HUES64 (cell line): ENCODE measurements around the gene EIF2B5.

Source experiments
- H3K27ac ChIP-seq: 2 replicates; pipeline ENCODE4 v1.7.0; 2013; ENCODE audit warnings: low read depth, low read length, inconsistent platforms
- H3K27me3 ChIP-seq: 2 replicates; pipeline ENCODE4 v1.6.1; 2013; ENCODE audit warnings: mild to moderate bottlenecking, low read length; ENCODE audit not compliant: insufficient read depth
- H3K36me3 ChIP-seq: 2 replicates; pipeline ENCODE4 v1.6.1; 2013; ENCODE audit warnings: mild to moderate bottlenecking, low read length; ENCODE audit not compliant: insufficient read depth
- H3K4me1 ChIP-seq: 2 replicates; pipeline ENCODE4 v1.6.1; 2013; ENCODE audit warnings: mild to moderate bottlenecking, low read length, moderate library complexity; ENCODE audit not compliant: insufficient read depth
- H3K4me3 ChIP-seq: 2 replicates; pipeline ENCODE4 v1.5.1; 2013; ENCODE audit warnings: mild to moderate bottlenecking, low read length, moderate library complexity
- H3K9ac ChIP-seq: 2 replicates; pipeline ENCODE4 v1.6.1; 2013; ENCODE audit warnings: mild to moderate bottlenecking, low read depth, low read length
- H3K9me3 ChIP-seq: 2 replicates; pipeline ENCODE4 v1.6.1; 2013; ENCODE audit warnings: low read depth, low read length; ENCODE audit not compliant: insufficient read depth
- WGBS: fragments of 150-250, 120-280 bp; methylation state at CpG from one replicate; pipeline ENCODE4 v1.1.7; 2013; ENCODE audit warnings: missing lambda C conversion rate; 5-methylcytosine and 5-hydroxymethylcytosine counted together

EIF2B5 gene

GRCh38 chr3:184164648-184165330, 29.6 kb downstream of the EIF2B5 start:
- Histone ChIP-seq H3K27me3 (no peaks in the 10 kb centered on the region), H3K9me3 (no peaks in the 10 kb centered on the region), H3K9ac (no peak overlapping the region), H3K4me1 (no peaks in the 10 kb centered on the region), H3K4me3 (no peak overlapping the region), H3K36me3 (peaks cover 72% of the 10 kb centered on the region), H3K27ac (no peak overlapping the region)
- 94% methylated on average over 15 of the region's 16 CpGs for WGBS

GRCh38 chr3:184165543-184165942, 30.4 kb downstream of the EIF2B5 start:
- WGBS = 93% methylated on average over 3 of the region's 3 CpGs
- Histone ChIP-seq H3K27me3 (no peaks in the 10 kb centered on the region), H3K27ac (no peak overlapping the region), H3K4me3 (no peak overlapping the region), H3K9me3 (no peaks in the 10 kb centered on the region), H3K36me3 (peaks cover 73% of the 10 kb centered on the region), H3K4me1 (no peaks in the 10 kb centered on the region), H3K9ac (no peak overlapping the region)

GRCh38 chr3:184166671-184167070, 31.5 kb downstream of the EIF2B5 start:
- Histone ChIP-seq H3K27ac (no peak overlapping the region), H3K4me3 (no peak overlapping the region), H3K9ac (no peak overlapping the region), H3K4me1 (no peaks in the 10 kb centered on the region), H3K9me3 (no peaks in the 10 kb centered on the region), H3K27me3 (no peaks in the 10 kb centered on the region), H3K36me3 (peaks cover 83% of the 10 kb centered on the region)
- WGBS = 99% methylated on average over 6 of the region's 6 CpGs

DNA sequence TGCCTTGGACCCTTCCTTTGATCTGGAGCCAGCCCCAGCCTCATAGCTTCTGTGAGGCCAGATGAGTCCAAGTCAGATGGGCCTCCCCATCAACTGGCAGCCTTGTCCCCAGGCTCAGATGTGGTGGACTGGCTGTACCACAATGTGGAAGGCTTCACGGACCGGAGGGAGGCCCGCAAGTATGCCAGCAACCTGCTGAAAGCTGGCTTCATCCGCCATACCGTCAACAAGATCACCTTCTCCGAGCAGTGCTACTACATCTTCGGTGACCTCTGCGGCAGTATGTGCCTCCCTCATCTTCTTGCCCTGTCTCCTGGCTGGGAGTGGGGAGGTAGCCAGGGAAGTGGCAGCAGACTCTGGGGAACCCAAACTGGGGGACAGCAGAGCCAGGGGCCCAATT, 32.6 kb downstream of the EIF2B5 start:
- H3K36me3 ChIP-seq = peaks cover 87% of the 10 kb centered on the region
- no peak overlapping the region for H3K27ac ChIP-seq
- H3K4me1 ChIP-seq = no peaks in the 10 kb centered on the region
- H3K4me3 ChIP-seq = no peak overlapping the region
- no peaks in the 10 kb centered on the region for H3K27me3 ChIP-seq
- H3K9me3 ChIP-seq = no peaks in the 10 kb centered on the region
- H3K9ac ChIP-seq = no peak overlapping the region
- 97% methylated on average over 8 of the region's 8 CpGs for WGBS

- WGBS = 91% methylated on average over 7 of the region's 9 CpGs
- Histone ChIP-seq H3K4me3 (no peak overlapping the region), H3K27ac (no peak overlapping the region), H3K36me3 (peaks cover 83% of the 10 kb centered on the region), H3K27me3 (no peaks in the 10 kb centered on the region), H3K9ac (no peak overlapping the region), H3K4me1 (no peaks in the 10 kb centered on the region), H3K9me3 (no peaks in the 10 kb centered on the region)
Measured at GRCh38 chr3:184168363-184169120, 33.4 kb downstream of the EIF2B5 start.

DNA sequence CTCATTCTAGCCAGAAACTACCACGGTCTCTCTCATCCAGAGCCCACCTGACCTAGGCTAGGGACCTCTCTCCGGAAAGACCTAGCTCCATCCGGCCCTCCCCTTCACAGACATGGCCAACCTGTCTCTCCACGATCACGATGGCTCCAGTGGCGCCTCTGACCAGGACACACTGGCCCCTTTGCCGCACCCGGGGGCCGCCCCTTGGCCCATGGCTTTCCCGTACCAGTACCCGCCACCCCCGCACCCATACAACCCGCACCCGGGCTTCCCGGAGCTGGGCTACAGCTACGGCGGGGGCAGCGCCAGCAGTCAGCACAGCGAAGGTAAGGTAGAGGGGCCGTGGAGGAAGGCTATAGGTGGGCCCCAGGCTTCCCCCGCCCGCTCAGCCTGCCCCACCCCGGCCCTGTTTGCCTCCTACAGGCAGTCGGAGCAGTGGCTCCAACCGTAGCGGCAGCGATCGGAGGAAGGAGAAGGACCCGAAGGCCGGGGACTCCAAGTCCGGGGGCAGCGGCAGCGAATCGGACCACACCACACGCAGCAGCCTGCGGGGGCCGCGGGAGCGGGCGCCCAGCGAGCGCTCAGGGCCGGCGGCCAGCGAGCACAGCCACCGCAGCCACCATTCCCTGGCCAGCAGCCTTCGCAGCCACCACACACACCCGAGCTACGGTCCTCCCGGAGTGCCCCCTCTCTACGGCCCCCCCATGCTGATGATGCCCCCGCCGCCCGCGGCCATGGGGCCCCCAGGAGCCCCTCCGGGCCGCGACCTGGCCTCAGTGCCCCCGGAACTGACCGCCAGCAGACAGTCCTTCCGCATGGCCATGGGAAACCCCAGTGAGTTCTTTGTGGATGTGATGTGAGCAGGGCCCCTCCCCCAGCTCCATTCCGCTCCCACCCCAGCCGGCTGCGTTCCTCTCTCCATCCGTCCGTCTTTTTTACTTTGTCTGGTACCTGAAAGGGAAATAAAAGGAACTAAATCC, 35.0 kb downstream of the EIF2B5 start:
- no peak overlapping the region for H3K4me3 ChIP-seq
- no peaks in the 10 kb centered on the region for H3K9me3 ChIP-seq
- no peaks in the 10 kb centered on the region for H3K27me3 ChIP-seq
- peaks cover 66% of the 10 kb centered on the region for H3K36me3 ChIP-seq
- 94% methylated on average over 66 of the region's 66 CpGs for WGBS
- H3K27ac ChIP-seq = no peak overlapping the region
- H3K4me1 ChIP-seq = no peaks in the 10 kb centered on the region
- no peak overlapping the region for H3K9ac ChIP-seq

DNA sequence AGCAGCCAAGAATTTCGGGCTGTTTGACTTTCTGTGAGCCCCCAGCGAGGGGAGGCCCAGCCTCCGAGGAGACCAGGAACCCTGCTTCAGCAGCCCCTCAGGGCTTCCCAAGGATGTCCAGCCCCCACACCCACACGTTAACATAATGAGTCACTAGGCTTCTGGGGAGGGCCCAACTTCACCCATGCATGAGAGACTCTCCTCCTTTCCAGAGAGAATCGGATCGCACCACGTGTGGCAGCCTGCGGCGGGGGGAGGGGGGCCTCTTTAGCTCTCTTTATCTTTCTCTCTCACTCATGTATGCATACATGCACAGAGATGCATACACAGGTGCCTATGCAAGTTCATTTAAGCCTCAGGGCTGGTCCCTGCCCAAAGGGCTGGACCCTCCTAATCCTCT, 36.4 kb downstream of the EIF2B5 start:
- Histone ChIP-seq H3K27ac (no peak overlapping the region; the same call in 1 of the 2 replicates), H3K4me1 (peaks cover 6% of the 10 kb centered on the region; the same call in 1 of the 2 replicates), H3K36me3 (peaks cover 53% of the 10 kb centered on the region), H3K9me3 (no peaks in the 10 kb centered on the region), H3K9ac (no peak overlapping the region), H3K27me3 (no peaks in the 10 kb centered on the region), H3K4me3 (no peak overlapping the region)
- WGBS = 81% methylated on average over 9 of the region's 9 CpGs

DNA sequence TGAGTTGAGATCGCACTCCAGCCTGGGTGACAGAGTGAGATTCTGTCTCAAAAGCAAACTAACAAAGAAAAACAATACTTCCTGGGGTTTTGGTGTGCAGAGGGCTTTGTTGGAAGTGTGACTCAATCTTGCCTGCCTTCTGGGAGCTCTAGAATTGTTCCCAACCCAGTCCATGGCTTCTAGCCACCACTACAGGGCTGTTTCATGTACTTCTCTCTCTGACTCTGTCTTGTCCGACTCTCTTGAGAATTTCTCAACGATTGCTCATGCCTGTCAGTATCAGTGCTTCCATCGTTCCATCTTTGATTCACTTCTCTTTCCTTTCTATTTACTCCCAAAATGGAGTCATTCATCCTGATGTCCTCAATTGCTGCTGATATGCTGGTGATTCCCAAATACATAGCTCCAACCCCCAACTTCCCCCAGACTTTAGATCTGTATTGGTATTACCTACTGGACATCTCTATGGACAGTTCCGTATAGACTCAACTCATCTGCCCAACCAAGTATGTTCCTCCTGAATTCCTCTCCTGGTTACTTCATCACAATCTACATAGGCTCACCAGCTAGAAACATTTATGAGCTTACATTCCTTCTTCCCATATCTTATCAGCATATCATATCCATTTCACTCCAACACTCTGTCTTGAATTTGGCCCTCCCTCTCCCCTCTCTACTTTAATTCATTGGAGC, 37.7 kb downstream of the EIF2B5 start:
- H3K4me1 ChIP-seq = peaks cover 16% of the 10 kb centered on the region
- H3K4me3 ChIP-seq = no peak overlapping the region
- H3K9me3 ChIP-seq = no peaks in the 10 kb centered on the region
- no peak overlapping the region for H3K9ac ChIP-seq
- H3K36me3 ChIP-seq = peaks cover 50% of the 10 kb centered on the region
- WGBS = 95% methylated on average over 5 of the region's 5 CpGs
- H3K27me3 ChIP-seq = no peaks in the 10 kb centered on the region
- no peak overlapping the region for H3K27ac ChIP-seq

GRCh38 chr3:184173374-184173722, 38.2 kb downstream of the EIF2B5 start:
- no peaks in the 10 kb centered on the region for H3K9me3 ChIP-seq
- H3K9ac ChIP-seq = no peak overlapping the region
- no peak overlapping the region for H3K4me3 ChIP-seq
- H3K27me3 ChIP-seq = no peaks in the 10 kb centered on the region
- no CpG with 5 or more reads among the region's 2 CpGs for WGBS
- H3K36me3 ChIP-seq = peaks cover 50% of the 10 kb centered on the region
- H3K4me1 ChIP-seq = peaks cover 16% of the 10 kb centered on the region
- H3K27ac ChIP-seq = no peak overlapping the region

GRCh38 chr3:184174284-184174645, 39.1 kb downstream of the EIF2B5 start:
- WGBS = 0% methylated on average over 3 of the region's 4 CpGs
- Histone ChIP-seq H3K4me1 (peaks cover 16% of the 10 kb centered on the region), H3K36me3 (peaks cover 50% of the 10 kb centered on the region), H3K9me3 (no peaks in the 10 kb centered on the region), H3K9ac (no peak overlapping the region), H3K4me3 (peak overlapping the region; percentile 18; the same call in 1 of the 2 replicates), H3K27me3 (no peaks in the 10 kb centered on the region), H3K27ac (no peak overlapping the region)
